Hepatocyte (in vitro differentiated cells): ENCODE data around the gene EIF2AK2.

Experiments
- CTCF ChIP-seq: fragments of 200-600 bp; sonication (generic); IDR thresholded peaks from 2 replicates; pipeline ENCODE4 v1.5.1; 2016; ENCODE audit warnings: antibody characterized with exemption, mild to moderate bottlenecking; ENCODE audit not compliant: poor library complexity
- EZH2 ChIP-seq: fragments of 200-600 bp; sonication (generic); IDR thresholded peaks from 2 replicates; pipeline ENCODE4 v1.6.1; 2016; ENCODE audit warnings: antibody characterized with exemption, mild to moderate bottlenecking, borderline replicate concordance

GRCh38 chr2:37149626-37150322 lies 7.0 kb downstream of the EIF2AK2 start:
- TF ChIP-seq CTCF = no peak
- no peak for TF ChIP-seq EZH2
